ENCODE measurements around the gene UBE3D.

- TF ChIP-seq MZF1 (tag by site-specific recombination; IDR thresholded peaks at IDR 0.05; ENCODE audit: borderline replicate concordance) = no peak
- no peak for TF ChIP-seq ZNF24 (tag by site-specific recombination; IDR thresholded peaks at IDR 0.05)
- no peak for TF ChIP-seq CTCF (tag by site-specific recombination; IDR thresholded peaks at IDR 0.05)
These were observed 3.4 kb downstream of the UBE3D start for GRCh38 chr6:83062225-83062624.

Data from HEK293 (cell line).